T-helper 1 cell treated with Interleukin-12 subunit alpha and Interleukin-12 subunit beta and Interleukin-4 antibody, amounts not matched to agents 30 ng/mL and 1 ng/mL, for 36 hours (primary cell): ENCODE results near the gene ENOPH1. TPM values are rescaled to one million over a fixed set of nuclear protein-coding genes. Genes with fewer than 3 reads are reported as not detected.
"Not testable (repeated sequence)": the region's sequence is repeated elsewhere in the genome, so short reads cannot be mapped to it uniquely, and the experiment has no call there.

ENCODE experiments used
- intact Hi-C: fragments of 100-400 bp; cut with micrococcal nuclease; formaldehyde crosslinking; loops from one replicate; pipeline ENCODE4 v1.15.1; 2024
- total RNA-seq: library from RNA; stranded (reverse); gene quantifications from 2 replicates; pipeline ENCODE4 v1.2.3, GENCODE V29; 2022

The ENOPH1 gene
- total RNA-seq, 1 donor from 2014 or later: 38.0 TPM

- intact Hi-C loops: loop anchor here (2.0 to 10.0 kb wide), 6 partner anchors 259 to 1179 kb away; partner anchors contain the start of genes COQ2 and LIN54
These were observed 32.8 kb downstream of the ENOPH1 start for GRCh38 chr4:82463221-82463620.

GRCh38 chr4:82467471-82467870, 37.1 kb downstream of the ENOPH1 start:
- intact Hi-C loops: loop anchor here (10.0 kb wide), 2 partner anchors 357 to 547 kb away; partner anchors contain the start of gene LIN54

GRCh38 chr4:82469791-82470345, 39.5 kb downstream of the ENOPH1 start:
- intact Hi-C loops: loop anchor here (10.0 kb wide), 2 partner anchors 355 to 545 kb away; partner anchors contain the start of gene LIN54

- intact Hi-C loops: not testable (repeated sequence)
These were observed 42.7 kb downstream of the ENOPH1 start for GRCh38 chr4:82473080-82473479.

GRCh38 chr4:82473621-82474164, 43.3 kb downstream of the ENOPH1 start:
- intact Hi-C loops: no loop called here

GRCh38 chr4:82475931-82476330, 45.5 kb downstream of the ENOPH1 start:
- intact Hi-C loops: not testable (repeated sequence)

- intact Hi-C loops: not testable (repeated sequence)
These were observed 47.1 kb downstream of the ENOPH1 start for GRCh38 chr4:82477469-82477868.

GRCh38 chr4:82479562-82479961, 49.2 kb downstream of the ENOPH1 start:
- intact Hi-C loops: no loop called here

GRCh38 chr4:82480771-82481505, 50.5 kb downstream of the ENOPH1 start:
- intact Hi-C loops: no loop called here

- intact Hi-C loops: no loop called here
These were observed 51.1 kb downstream of the ENOPH1 start for GRCh38 chr4:82481506-82481840.

- intact Hi-C loops: no loop called here
These were observed 52.0 kb downstream of the ENOPH1 start for GRCh38 chr4:82482387-82482786.

- intact Hi-C loops: no loop called here
These were observed 54.8 kb downstream of the ENOPH1 start for GRCh38 chr4:82484996-82485783.

- intact Hi-C loops: no loop called here
These were observed 58.7 kb downstream of the ENOPH1 start for GRCh38 chr4:82489076-82489475.

- intact Hi-C loops: no loop called here
These were observed 59.6 kb downstream of the ENOPH1 start for GRCh38 chr4:82489987-82490386.

- intact Hi-C loops: no loop called here
These were observed 61.0 kb downstream of the ENOPH1 start for GRCh38 chr4:82491251-82491960.

GRCh38 chr4:82493721-82494425, 63.5 kb downstream of the ENOPH1 start:
- intact Hi-C loops: no loop called here

GRCh38 chr4:82495666-82496065, 65.3 kb downstream of the ENOPH1 start:
- intact Hi-C loops: no loop called here

GRCh38 chr4:82496349-82496748, 66.0 kb downstream of the ENOPH1 start:
- intact Hi-C loops: no loop called here

GRCh38 chr4:82499738-82500434, 69.5 kb downstream of the ENOPH1 start:
- intact Hi-C loops: no loop called here
